Neutrophil (primary cell): Measurements from ENCODE around the gene ADCY7.

Source experiments
- H3K27ac ChIP-seq: fragments of 200-600 bp; sonication (generic); 2 replicates; pipeline ENCODE4 v1.5.1; 2016; ENCODE audit warnings: mild to moderate bottlenecking, moderate library complexity
- H3K27me3 ChIP-seq: fragments of 200-600 bp; sonication (generic); 2 replicates; pipeline ENCODE4 v1.6.0; 2016; ENCODE audit warnings: mild to moderate bottlenecking
- H3K36me3 ChIP-seq: fragments of 200-600 bp; sonication (generic); 2 replicates; pipeline ENCODE4 v1.5.1; 2017
- H3K4me1 ChIP-seq, 2 experiments: fragments of 200-600 bp in 1 of 2; sonication (generic) in 1 of 2; 1 replicate in 1 of 2; 2 replicates in 1 of 2; pipeline versions ENCODE4 v1.5.1 to v1.6.1; 2013 to 2016; ENCODE audit warnings: low read depth in 1 of 2, low read length in 1 of 2, mild to moderate bottlenecking in 1 of 2, moderate library complexity in 1 of 2; ENCODE audit not compliant: control insufficient read depth in 1 of 2, insufficient read depth in 1 of 2
- H3K4me3 ChIP-seq, 2 experiments: fragments of 200-600 bp in 1 of 2; sonication (generic) in 1 of 2; 1 replicate in 1 of 2; 2 replicates in 1 of 2; pipeline ENCODE4 v1.5.1; 2013 to 2016; ENCODE audit warnings: low read depth in 1 of 2, low read length in 1 of 2, mild to moderate bottlenecking in 1 of 2, moderate library complexity in 1 of 2
- H3K9me3 ChIP-seq: fragments of 200-600 bp; sonication (generic); 2 replicates; pipeline ENCODE4 v1.5.1; 2016
- CTCF ChIP-seq: fragments of 200-600 bp; sonication (generic); IDR thresholded peaks from 2 replicates; pipeline ENCODE4 v1.5.1; 2016; ENCODE audit warnings: antibody characterized with exemption

Gene ADCY7

GRCh38 chr16:50351116-50351515 lies 84.8 kb downstream of the ADCY7 start:
- no peaks in the 10 kb centered on the region for H3K4me1 ChIP-seq
- H3K27me3 ChIP-seq, result no peaks in the 10 kb centered on the region
- no peak for TF ChIP-seq CTCF
- H3K9me3 ChIP-seq, result no peaks in the 10 kb centered on the region
- H3K27ac ChIP-seq, result no peak overlapping the region
- H3K4me3 ChIP-seq, result no peak overlapping the region
- H3K36me3 ChIP-seq, result peaks cover 36% of the 10 kb centered on the region

- TF ChIP-seq CTCF, result no peak
- Histone ChIP-seq H3K27me3 (no peaks in the 10 kb centered on the region), H3K27ac (no peak overlapping the region), H3K36me3 (peaks cover 36% of the 10 kb centered on the region), H3K4me3 (no peak overlapping the region), H3K4me1 (no peaks in the 10 kb centered on the region), H3K9me3 (no peaks in the 10 kb centered on the region)
Observed at GRCh38 chr16:50351952-50352351, 85.6 kb downstream of the ADCY7 start.

GRCh38 chr16:50354082-50354481 lies 87.7 kb downstream of the ADCY7 start:
- Histone ChIP-seq H3K4me3 (no peak overlapping the region), H3K36me3 (peaks cover 48% of the 10 kb centered on the region), H3K27ac (no peak overlapping the region), H3K27me3 (no peaks in the 10 kb centered on the region), H3K4me1 (no peaks in the 10 kb centered on the region), H3K9me3 (no peaks in the 10 kb centered on the region)
- TF ChIP-seq CTCF, result no peak

GRCh38 chr16:50354629-50355456 lies 88.5 kb downstream of the ADCY7 start:
- peak; percentile 66 for TF ChIP-seq CTCF
- no peaks in the 10 kb centered on the region for H3K9me3 ChIP-seq
- H3K4me1 ChIP-seq, result no peaks in the 10 kb centered on the region
- no peak overlapping the region for H3K27ac ChIP-seq
- H3K4me3 ChIP-seq, result no peak overlapping the region
- H3K36me3 ChIP-seq, result peaks cover 44% of the 10 kb centered on the region
- no peaks in the 10 kb centered on the region for H3K27me3 ChIP-seq

- peaks cover 43% of the 10 kb centered on the region for H3K36me3 ChIP-seq
- H3K27me3 ChIP-seq, result no peaks in the 10 kb centered on the region
- no peak overlapping the region for H3K27ac ChIP-seq
- no peak for TF ChIP-seq CTCF
- H3K4me1 ChIP-seq, result no peaks in the 10 kb centered on the region
- no peak overlapping the region for H3K4me3 ChIP-seq
- no peaks in the 10 kb centered on the region for H3K9me3 ChIP-seq
Observed at GRCh38 chr16:50359626-50360025, 93.3 kb downstream of the ADCY7 start.
